GM19438 (cell line): ENCODE results near the gene SMIM24.
"Not testable (repeated sequence)": the region's sequence is repeated elsewhere in the genome, so short reads cannot be mapped to it uniquely, and the experiment has no call there.

Source experiments
- ATAC-seq: cut with Tn5 transposase; IDR thresholded peaks from one replicate; pipeline ENCODE4 v1.9.1; 2021; ENCODE audit warnings: low read depth; ENCODE audit not compliant: unreplicated experiment

SMIM24 gene

GRCh38 chr19:3440082-3440481 is 40.2 kb downstream of the SMIM24 start:
- no peak for ATAC-seq

- peak; percentile 80 for ATAC-seq
Observed at GRCh38 chr19:3434630-3435553, 45.4 kb downstream of the SMIM24 start.

GRCh38 chr19:3433805-3434540 is 46.4 kb downstream of the SMIM24 start:
- ATAC-seq, result no peak

- no peak for ATAC-seq
Observed at GRCh38 chr19:3433313-3433712, 47.0 kb downstream of the SMIM24 start.

- ATAC-seq, result no peak
Observed at GRCh38 chr19:3431760-3432397, 48.4 kb downstream of the SMIM24 start.

GRCh38 chr19:3430366-3430680 is 50.0 kb downstream of the SMIM24 start:
- ATAC-seq, result not testable (repeated sequence)

- ATAC-seq, result no peak
Observed at GRCh38 chr19:3426433-3426832, 53.9 kb downstream of the SMIM24 start.
